A673 (cell line): ENCODE results near the gene GNG11. TPM values are rescaled to one million over a fixed set of nuclear protein-coding genes. Genes with fewer than 3 reads are reported as not detected.

Source experiments
- BruUV-seq: library from RNA; stranded (reverse); fragments of 400-500 nt; replicated peaks from 2 replicates; lab custom pipeline; 2021; lab: Mats Ljungman, UMichigan
- CTCF ChIA-PET: fragments of 300-600 bp; sonication (Branson Sonifier 250); formaldehyde crosslinking; loops from one replicate; lab custom pipeline; 2022; ENCODE audit warnings: antibody characterized with exemption; lab: Charles Lee
- POLR2A ChIA-PET: fragments of 300-600 bp; sonication (Branson Sonifier 250); formaldehyde crosslinking; loops from one replicate; lab custom pipeline; 2022; ENCODE audit warnings: antibody characterized with exemption; ENCODE audit not compliant: low non-redundant PET; lab: Charles Lee
- DNase-seq: peaks from one replicate; pipeline ENCODE4 v3.0.0-alpha.2; 2015; ENCODE audit warnings: low spot score
- H3K27ac ChIP-seq: fragments of 200-600 bp; sonication (generic); 2 replicates; pipeline ENCODE4 v1.5.1; 2016; ENCODE audit warnings: mixed run types, low read depth, mild to moderate bottlenecking, mixed read lengths, antibody characterized with exemption, low read length; ENCODE audit not compliant: poor library complexity, severe bottlenecking
- H3K27me3 ChIP-seq: fragments of 200-600 bp; sonication (generic); replicated peaks from 2 replicates; pipeline ENCODE4 v1.6.1; 2017; ENCODE audit warnings: mixed run types, low read depth, mild to moderate bottlenecking, mixed read lengths, antibody characterized with exemption, low read length; ENCODE audit not compliant: insufficient read depth, poor library complexity
- H3K36me3 ChIP-seq: fragments of 200-600 bp; sonication (generic); 2 replicates; pipeline ENCODE4 v1.6.1; 2016; ENCODE audit warnings: mixed run types, mild to moderate bottlenecking, mixed read lengths, antibody characterized with exemption, low read length; ENCODE audit not compliant: insufficient read depth, poor library complexity, severe bottlenecking
- H3K4me1 ChIP-seq: fragments of 200-600 bp; sonication (generic); 2 replicates; pipeline ENCODE4 v1.6.1; 2017; ENCODE audit warnings: mixed run types, mild to moderate bottlenecking, mixed read lengths, antibody characterized with exemption, low read length; ENCODE audit not compliant: insufficient read depth, poor library complexity, severe bottlenecking
- H3K4me3 ChIP-seq: fragments of 200-600 bp; sonication (generic); 2 replicates; pipeline ENCODE4 v1.5.1; 2016; ENCODE audit warnings: low read depth, mixed run types, mild to moderate bottlenecking, mixed read lengths, low read length; ENCODE audit not compliant: poor library complexity, severe bottlenecking
- H3K9me3 ChIP-seq: fragments of 200-600 bp; sonication (generic); 2 replicates; pipeline ENCODE4 v1.6.1; 2016; ENCODE audit warnings: mixed run types, low read depth, mild to moderate bottlenecking, mixed read lengths, antibody characterized with exemption, low read length; ENCODE audit not compliant: poor library complexity, severe bottlenecking
- EZH2 ChIP-seq: fragments of 200-600 bp; sonication (generic); IDR thresholded peaks from 2 replicates; pipeline ENCODE4 v1.6.1; 2017; ENCODE audit warnings: borderline replicate concordance, low read depth, mild to moderate bottlenecking, mixed read lengths, antibody characterized with exemption, low read length; ENCODE audit not compliant: poor library complexity, severe bottlenecking
- intact Hi-C: fragments of 100-400 bp; cut with micrococcal nuclease; formaldehyde crosslinking; loops from one replicate; pipeline ENCODE4 v1.10.0; 2022; ENCODE audit not compliant: unreplicated experiment
- total RNA-seq: library from RNA; stranded (reverse); gene quantifications from 2 replicates; pipeline ENCODE4 v1.2.3, GENCODE V29; 2021
- TF ChIP-seq, protein P1 (sequence below): fragments of 300-800, 200-600 bp; sonication (generic); conservative IDR thresholded peaks from 2 replicates; pipeline ENCODE4 v1.5.1; 2017; ENCODE audit warnings: low read depth, mild to moderate bottlenecking, antibody characterized with exemption, low read length, moderate library complexity, mixed read lengths

The GNG11 gene
- total RNA-seq, 1 experiment from 2014 or later = 14.3 TPM

DNA sequence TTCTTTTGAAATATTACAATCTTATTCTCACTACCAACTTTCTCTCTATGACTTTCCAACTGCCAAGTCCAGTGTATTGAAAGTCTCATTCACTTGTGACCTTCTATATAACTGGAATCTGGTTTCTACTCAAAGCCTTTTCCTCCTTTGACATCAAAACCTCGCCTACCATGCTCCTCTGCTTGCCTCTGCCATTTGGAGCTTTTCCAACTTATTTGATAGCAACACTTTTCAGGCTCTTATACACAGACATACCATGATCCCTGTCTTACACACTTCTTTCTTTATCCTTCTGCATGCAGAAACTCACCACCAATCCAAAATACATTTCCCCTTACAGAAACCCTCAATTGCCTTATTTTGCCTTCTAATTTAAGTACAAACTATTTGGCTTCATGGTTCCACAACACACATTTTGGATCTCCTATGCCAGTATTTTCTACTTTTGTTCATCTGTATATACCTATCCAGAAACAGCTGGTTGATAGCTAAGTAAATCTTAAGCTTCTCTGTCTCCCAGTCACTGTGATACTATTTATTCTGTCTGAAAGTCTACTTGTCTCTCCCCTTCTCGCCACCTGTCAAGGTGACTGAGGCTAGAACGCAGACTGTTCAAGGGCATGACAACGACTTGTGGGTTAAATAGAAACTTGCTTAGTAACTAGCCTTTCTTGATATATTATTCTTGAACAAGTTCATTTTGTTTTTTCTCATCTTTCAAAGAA lies 22.4 kb downstream of the GNG11 start:
- CTCF ChIA-PET = no interaction called here

DNA sequence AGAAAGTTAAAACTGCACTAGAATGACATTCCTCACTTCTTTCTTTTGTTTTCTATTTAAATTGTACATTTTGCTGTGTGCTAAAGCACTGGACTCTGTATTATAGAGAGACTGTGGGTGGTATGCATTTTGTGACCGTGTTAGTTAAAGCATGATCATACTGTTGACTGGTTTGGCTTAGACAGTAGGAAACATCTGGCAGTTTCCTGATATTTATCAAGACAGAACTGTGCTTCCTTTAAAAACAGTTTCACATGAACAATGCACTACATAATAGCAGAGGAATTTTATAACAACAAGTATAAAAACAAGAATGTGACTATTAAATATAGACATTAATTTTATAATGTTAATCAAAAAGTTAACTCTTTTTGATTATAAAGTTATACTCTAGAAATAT lies 23.1 kb downstream of the GNG11 start:
- CTCF ChIA-PET = interaction anchor here (0.6 kb wide), 1 partner anchor 338 kb away, joined by 6 read pairs; no protein-coding TSS in a partner anchor
- intact Hi-C loops = no loop called here

More for the DNA sequence above, 22.4 kb downstream of the GNG11 start:
- no peak overlapping the region for H3K27ac ChIP-seq
- intact Hi-C loops = no loop called here
- POLR2A ChIA-PET = no interaction called here
- no peak for TF ChIP-seq EZH2
- TF ChIP-seq, protein P1, sequence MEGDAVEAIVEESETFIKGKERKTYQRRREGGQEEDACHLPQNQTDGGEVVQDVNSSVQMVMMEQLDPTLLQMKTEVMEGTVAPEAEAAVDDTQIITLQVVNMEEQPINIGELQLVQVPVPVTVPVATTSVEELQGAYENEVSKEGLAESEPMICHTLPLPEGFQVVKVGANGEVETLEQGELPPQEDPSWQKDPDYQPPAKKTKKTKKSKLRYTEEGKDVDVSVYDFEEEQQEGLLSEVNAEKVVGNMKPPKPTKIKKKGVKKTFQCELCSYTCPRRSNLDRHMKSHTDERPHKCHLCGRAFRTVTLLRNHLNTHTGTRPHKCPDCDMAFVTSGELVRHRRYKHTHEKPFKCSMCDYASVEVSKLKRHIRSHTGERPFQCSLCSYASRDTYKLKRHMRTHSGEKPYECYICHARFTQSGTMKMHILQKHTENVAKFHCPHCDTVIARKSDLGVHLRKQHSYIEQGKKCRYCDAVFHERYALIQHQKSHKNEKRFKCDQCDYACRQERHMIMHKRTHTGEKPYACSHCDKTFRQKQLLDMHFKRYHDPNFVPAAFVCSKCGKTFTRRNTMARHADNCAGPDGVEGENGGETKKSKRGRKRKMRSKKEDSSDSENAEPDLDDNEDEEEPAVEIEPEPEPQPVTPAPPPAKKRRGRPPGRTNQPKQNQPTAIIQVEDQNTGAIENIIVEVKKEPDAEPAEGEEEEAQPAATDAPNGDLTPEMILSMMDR = no peak
- H3K36me3 ChIP-seq = no peaks in the 10 kb centered on the region
- no peaks in the 10 kb centered on the region for H3K4me1 ChIP-seq
- BruUV-seq = no TSS peak
- H3K27me3 ChIP-seq = no peaks in the 10 kb centered on the region
- DNase-seq = no peak
- H3K4me3 ChIP-seq = no peak overlapping the region
- no peaks in the 10 kb centered on the region for H3K9me3 ChIP-seq

DNA sequence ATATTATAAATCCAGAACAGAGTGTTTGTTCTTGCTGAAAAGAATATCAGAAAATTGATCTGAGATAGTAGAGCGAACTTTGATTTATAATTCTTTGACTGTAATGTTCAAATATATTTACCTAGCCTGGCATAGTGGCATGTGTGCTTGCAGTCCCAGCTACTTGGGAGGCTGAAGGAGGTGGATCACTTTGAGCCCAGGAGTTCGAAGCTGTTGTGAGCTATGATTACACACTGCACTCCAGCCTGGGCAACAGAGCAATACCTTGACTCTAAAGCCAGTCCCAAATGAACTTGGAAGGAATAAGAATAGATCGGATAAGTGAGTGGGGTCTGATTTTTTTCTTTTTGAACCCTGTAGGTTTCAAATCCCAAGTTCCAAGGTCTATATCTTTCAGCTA lies 23.5 kb downstream of the GNG11 start:
- H3K27me3 ChIP-seq = no peaks in the 10 kb centered on the region
- no peak overlapping the region for H3K4me3 ChIP-seq
- H3K36me3 ChIP-seq = no peaks in the 10 kb centered on the region
- no peaks in the 10 kb centered on the region for H3K9me3 ChIP-seq
- BruUV-seq = no TSS peak
- TF ChIP-seq, protein P1 = no peak
- TF ChIP-seq EZH2 = no peak
- H3K4me1 ChIP-seq = no peaks in the 10 kb centered on the region
- POLR2A ChIA-PET = no interaction called here
- intact Hi-C loops = no loop called here
- no peak overlapping the region for H3K27ac ChIP-seq
- no peak for DNase-seq
- CTCF ChIA-PET = interaction anchor here (0.6 kb wide), 1 partner anchor 338 kb away, joined by 6 read pairs; no protein-coding TSS in a partner anchor

More for the DNA sequence above, 23.1 kb downstream of the GNG11 start:
- no peak overlapping the region for H3K27ac ChIP-seq
- TF ChIP-seq, protein P1 = no peak
- no peak for TF ChIP-seq EZH2
- H3K9me3 ChIP-seq = no peaks in the 10 kb centered on the region
- DNase-seq = no peak
- no peaks in the 10 kb centered on the region for H3K27me3 ChIP-seq
- H3K4me1 ChIP-seq = no peaks in the 10 kb centered on the region
- BruUV-seq = no TSS peak
- POLR2A ChIA-PET = no interaction called here
- no peaks in the 10 kb centered on the region for H3K36me3 ChIP-seq
- H3K4me3 ChIP-seq = no peak overlapping the region
